K562 (cell line): ENCODE measurements around the gene SLC10A4. TPM values are rescaled to one million over a fixed set of nuclear protein-coding genes. Genes with fewer than 3 reads are reported as not detected.
A peak's percentile ranks its signal among the peaks of the same experiment; 100 is the strongest.

Experiments
- BCOR ChIP-seq: fragments of 450-650 bp; IDR thresholded peaks from 2 replicates; pipeline ENCODE4 v1.6.1; 2016
- CBX1 ChIP-seq: sonication (generic); IDR thresholded peaks from 2 replicates; pipeline ENCODE4 v1.6.1; 2016; ENCODE audit warnings: antibody characterized with exemption, low read depth, mild to moderate bottlenecking
- DDX20 ChIP-seq: fragments of 450-650 bp; IDR thresholded peaks from 2 replicates; pipeline ENCODE4 v1.6.1; 2016; ENCODE audit warnings: missing genetic modification characterization, low read depth, mild to moderate bottlenecking, missing compliant biosample characterization, moderate library complexity
- DPF2 ChIP-seq: fragments of 450-650 bp; IDR thresholded peaks from 2 replicates; pipeline ENCODE4 v1.6.1; 2016
- EGR1 ChIP-seq: fragments of 450-650 bp; conservative IDR thresholded peaks from 2 replicates; pipeline ENCODE4 v1.6.1; 2017; ENCODE audit warnings: mild to moderate bottlenecking
- GATA2 ChIP-seq: sonication (generic); formaldehyde crosslinking; IDR thresholded peaks from 2 replicates; pipeline ENCODE4 v1.4.0; 2020; ENCODE audit warnings: mild to moderate bottlenecking, missing genetic modification reagents
- HDAC2 ChIP-seq: fragments of 450-650 bp; IDR thresholded peaks from 2 replicates; pipeline ENCODE4 v1.6.1; 2016; ENCODE audit warnings: mild to moderate bottlenecking
- HMG20B ChIP-seq: fragments of 250-450 bp; sonication (Bioruptor Pico); IDR thresholded peaks from 2 replicates; pipeline ENCODE4 v1.5.0; 2021; ENCODE audit warnings: mild to moderate bottlenecking
- HNRNPUL1 ChIP-seq: fragments of 200-400 bp; formaldehyde crosslinking; IDR thresholded peaks from 2 replicates; pipeline ENCODE4 v1.6.1; 2017; ENCODE audit warnings: low read length
- KDM1A ChIP-seq, 2 experiments: fragments of 450-650 bp; IDR thresholded peaks; 2 replicates each; pipeline ENCODE4 v1.6.1; 2016; ENCODE audit warnings: mild to moderate bottlenecking in 2 of 2
- KDM5B ChIP-seq: fragments of 200-600 bp; sonication (generic); IDR thresholded peaks from 2 replicates; pipeline ENCODE4 v1.6.1; 2012; ENCODE audit warnings: low read depth, mild to moderate bottlenecking, moderate library complexity, low read length, control low read depth, inconsistent platforms; ENCODE audit not compliant: insufficient replicate concordance
- MYC ChIP-seq, 2 experiments: fragments of 250-450 bp in 1 of 2; sonication (Bioruptor Pico) in 1 of 2; IDR thresholded peaks; 2 replicates each; pipeline versions ENCODE4 v1.5.1 to v1.6.1; 2012 to 2021; ENCODE audit warnings: low read depth in 2 of 2, borderline replicate concordance in 1 of 2, improper control_type of control experiment in 1 of 2, low read length in 1 of 2, mild to moderate bottlenecking in 1 of 2, moderate library complexity in 1 of 2
- MYNN ChIP-seq, 2 experiments: sonication (generic); formaldehyde crosslinking in 1 of 2; IDR thresholded peaks; 2 replicates each; pipeline versions ENCODE4 v1.5.0 to v1.6.1; 2016 to 2020; ENCODE audit warnings: antibody characterized with exemption in 1 of 2, missing genetic modification reagents in 1 of 2
- NFE2 ChIP-seq: IDR thresholded peaks from 2 replicates; pipeline ENCODE4 v1.6.1; 2014; ENCODE audit warnings: antibody characterized with exemption, low read depth
- NFIC ChIP-seq: fragments of 450-650 bp; IDR thresholded peaks from 2 replicates; pipeline ENCODE4 v1.6.1; 2017; ENCODE audit warnings: mild to moderate bottlenecking, inconsistent platforms
- NR2C2 ChIP-seq, 2 experiments: fragments of 200-800 bp in 1 of 2; sonication (Bioruptor generic) in 1 of 2; sonication (generic) in 1 of 2; formaldehyde crosslinking in 1 of 2; IDR thresholded peaks; 2 replicates each; pipeline versions ENCODE4 v1.6.1 to v1.8.0; 2016 to 2022; ENCODE audit warnings: mild to moderate bottlenecking in 1 of 2, missing compliant biosample characterization in 1 of 2, missing genetic modification characterization in 1 of 2, missing genetic modification reagents in 1 of 2
- RNF2 ChIP-seq: sonication (generic); IDR thresholded peaks from 2 replicates; pipeline ENCODE4 v1.6.1; 2016
- RREB1 ChIP-seq: fragments of 250-450 bp; sonication (Bioruptor Pico); IDR thresholded peaks from 2 replicates; pipeline ENCODE4 v1.4.0; 2020
- SNRNP70 ChIP-seq: fragments of 200-400 bp; formaldehyde crosslinking; optimal IDR thresholded peaks from 2 replicates; pipeline ENCODE3; 2017; ENCODE audit warnings: low read depth, low read length
- SREBF1 ChIP-seq: fragments of 150-350 bp; IDR thresholded peaks from 2 replicates; pipeline ENCODE4 v1.6.1; 2014; ENCODE audit warnings: antibody characterized with exemption, low read depth, low read length, borderline replicate concordance
- SREBF2 ChIP-seq: sonication (generic); formaldehyde crosslinking; IDR thresholded peaks from 2 replicates; pipeline ENCODE4 v1.4.0; 2020; ENCODE audit warnings: mild to moderate bottlenecking, missing genetic modification reagents
- ZNF354B ChIP-seq: fragments of 250-450 bp; sonication (Bioruptor Pico); IDR thresholded peaks from 2 replicates; pipeline ENCODE4 v1.4.0; 2020
- polyA plus RNA-seq, 8 experiments: library from polyadenylated mRNA; depleted of rRNA in 4 of 8; stranded (reverse) in 5 of 8; unstranded in 3 of 8; fragments of >200 nt; fragmentation: Nextera tagmentation in 2 of 8; fragmentation: Illumina TruSeq in 1 of 8; extraction: Ambion mirVana in 2 of 8; extraction: Trizol in 1 of 8; gene quantifications; 2 replicates each; pipeline versions ENCODE4 v1.2.1 to v1.2.3, GENCODE V29; 2011 to 2014; ENCODE audit warnings: inconsistent platforms in 1 of 8, missing spikeins in 1 of 8
- total RNA-seq, 7 experiments: library from RNA; depleted of rRNA in 6 of 7; stranded (reverse); fragments of >200 nt in 6 of 7; fragmentation: Illumina TruSeq in 2 of 7; extraction: Trizol in 2 of 7; gene quantifications; 2 replicates each; pipeline versions ENCODE4 v1.2.1 to v1.2.3, GENCODE V29; 2011 to 2021; ENCODE audit warnings: low replicate concordance in 1 of 7

SLC10A4 gene
- total and polyA plus RNA-seq, 9 of the 15 experiments (the other 6 are each of a cell fraction or from before 2014, with no cell fraction given) = 2.5 to 16.9 (median 9.3) TPM

- TF ChIP-seq EGR1 = no peak
- 0 out of 2 replicates have a peak, but pooled peaks have one; percentile 25 for TF ChIP-seq HDAC2
- no peak for TF ChIP-seq NR2C2 (CRISPR knock-in tag; IDR thresholded peaks at IDR 0.05)
- TF ChIP-seq NR2C2 (tag; IDR thresholded peaks at IDR 0.05) = no peak
- 0 out of 2 replicates have a peak, but pooled peaks have one; percentile 37 for TF ChIP-seq GATA2 (CRISPR knock-in tag)
- peak; percentile 24; the same call in 1 of the 2 replicates for TF ChIP-seq NFE2
- TF ChIP-seq BCOR = peak; percentile 29; the same call in 1 of the 2 replicates
- TF ChIP-seq SNRNP70 = no peak
- TF ChIP-seq DPF2 = peak; percentile 86
- TF ChIP-seq DDX20 (tag) = no peak
- no peak for TF ChIP-seq SREBF2
- TF ChIP-seq SREBF1 = no peak
- no peak for TF ChIP-seq HMG20B (CRISPR knock-in tag)
- no peak for TF ChIP-seq HNRNPUL1
- no peak for TF ChIP-seq KDM5B
- peak; percentile 41; the same call in 1 of the 2 replicates for TF ChIP-seq MYC (IDR thresholded peaks at IDR 0.05; ENCODE audit: low read depth, low read length)
- TF ChIP-seq MYC (CRISPR knock-in tag; IDR thresholded peaks at IDR 0.05; ENCODE audit: borderline replicate concordance, low read depth) = no peak
- TF ChIP-seq CBX1 = no peak
- TF ChIP-seq RNF2 = peak; percentile 63
- TF ChIP-seq MYNN (IDR thresholded peaks at IDR 0.05) = peak; percentile 79
- no peak for TF ChIP-seq MYNN (CRISPR knock-in tag; IDR thresholded peaks at IDR 0.05)
- TF ChIP-seq ZNF354B (CRISPR knock-in tag) = no peak
- TF ChIP-seq KDM1A (IDR thresholded peaks at IDR 0.05) = no peak
- peak; percentile 44 for TF ChIP-seq NFIC
- TF ChIP-seq RREB1 (CRISPR knock-in tag) = no peak
Observed at GRCh38 chr4:48481581-48481980, 1.6 kb upstream of the SLC10A4 start (continued).
